GM19438 (cell line): ENCODE data around the gene POGK.
"Not testable (repeated sequence)": the region's sequence is repeated elsewhere in the genome, so short reads cannot be mapped to it uniquely, and the experiment has no call there.

ENCODE experiments used
- ATAC-seq: cut with Tn5 transposase; IDR thresholded peaks from one replicate; pipeline ENCODE4 v1.9.1; 2021; ENCODE audit warnings: low read depth; ENCODE audit not compliant: unreplicated experiment

Gene POGK

GRCh38 chr1:166855558-166855957 lies 16.3 kb downstream of the POGK start:
- no peak for ATAC-seq

- ATAC-seq = no peak
Observed at GRCh38 chr1:166857995-166858394, 18.7 kb downstream of the POGK start.

GRCh38 chr1:166858726-166859419 lies 19.6 kb downstream of the POGK start:
- ATAC-seq = no peak

- ATAC-seq = no peak
Observed at GRCh38 chr1:166859597-166859996, 20.3 kb downstream of the POGK start.

GRCh38 chr1:166865926-166866325 lies 26.7 kb downstream of the POGK start:
- ATAC-seq = no peak

DNA sequence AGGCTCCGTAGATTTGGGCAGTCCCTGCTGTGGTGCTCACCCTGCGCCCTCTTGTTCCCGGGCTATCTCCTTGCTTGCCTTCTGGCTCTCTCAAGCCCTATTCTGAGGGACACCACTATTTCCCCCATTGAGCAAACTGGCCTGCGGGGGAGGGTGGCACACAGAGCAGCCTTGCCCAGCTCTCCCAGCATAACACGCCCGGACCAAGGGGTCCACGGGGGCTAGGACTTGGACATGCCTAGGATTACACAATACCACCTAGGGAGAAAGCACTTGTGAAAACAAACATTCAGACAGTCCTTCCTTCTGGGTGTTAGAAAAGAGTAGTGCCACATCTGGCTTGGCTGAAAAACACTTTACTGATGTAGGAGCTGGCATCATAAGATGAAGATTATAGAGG lies 29.4 kb downstream of the POGK start:
- ATAC-seq = no peak

- no peak for ATAC-seq
Observed at GRCh38 chr1:166869318-166870099, 30.2 kb downstream of the POGK start.

GRCh38 chr1:166870584-166870983 lies 31.3 kb downstream of the POGK start:
- ATAC-seq = no peak

DNA sequence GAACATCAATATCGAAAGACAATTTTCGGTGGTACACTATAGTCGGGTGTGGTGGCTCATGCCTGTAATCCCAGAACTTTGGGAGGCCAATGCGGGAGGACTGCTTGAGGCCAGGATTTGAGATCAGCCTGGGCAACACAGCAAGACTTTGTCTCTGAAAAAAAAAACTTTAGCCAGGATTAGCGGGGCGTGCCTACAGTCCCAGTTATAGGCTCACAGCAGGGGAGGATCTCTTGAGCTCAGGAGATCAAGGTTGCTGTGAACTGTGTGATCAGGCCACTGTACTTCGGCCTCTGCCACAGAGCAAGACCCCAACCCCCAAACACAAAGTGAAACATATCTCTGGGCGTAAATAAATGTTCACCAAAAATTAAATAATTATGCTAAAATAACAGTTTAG lies 35.2 kb downstream of the POGK start:
- no peak for ATAC-seq

DNA sequence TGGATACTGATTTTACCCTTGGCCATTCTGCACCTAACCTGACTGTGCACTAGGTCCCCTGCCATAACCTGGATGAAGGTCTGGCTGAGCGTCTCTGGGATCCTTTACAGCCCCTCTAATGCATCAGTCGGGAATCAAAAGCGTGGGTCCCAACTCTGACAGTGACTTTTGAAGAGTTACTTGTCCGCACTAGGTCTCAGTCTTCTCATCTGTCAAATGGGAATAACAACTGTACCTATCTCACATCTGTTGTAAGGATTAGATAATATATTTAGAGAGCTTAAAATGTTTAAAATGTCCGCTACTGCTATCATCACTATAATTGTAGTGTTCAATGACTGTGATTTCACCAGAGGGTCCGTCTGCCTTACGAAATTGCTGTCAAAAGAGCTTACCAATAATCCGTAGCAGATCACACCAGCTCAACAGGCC lies 36.0 kb downstream of the POGK start:
- no peak for ATAC-seq

DNA sequence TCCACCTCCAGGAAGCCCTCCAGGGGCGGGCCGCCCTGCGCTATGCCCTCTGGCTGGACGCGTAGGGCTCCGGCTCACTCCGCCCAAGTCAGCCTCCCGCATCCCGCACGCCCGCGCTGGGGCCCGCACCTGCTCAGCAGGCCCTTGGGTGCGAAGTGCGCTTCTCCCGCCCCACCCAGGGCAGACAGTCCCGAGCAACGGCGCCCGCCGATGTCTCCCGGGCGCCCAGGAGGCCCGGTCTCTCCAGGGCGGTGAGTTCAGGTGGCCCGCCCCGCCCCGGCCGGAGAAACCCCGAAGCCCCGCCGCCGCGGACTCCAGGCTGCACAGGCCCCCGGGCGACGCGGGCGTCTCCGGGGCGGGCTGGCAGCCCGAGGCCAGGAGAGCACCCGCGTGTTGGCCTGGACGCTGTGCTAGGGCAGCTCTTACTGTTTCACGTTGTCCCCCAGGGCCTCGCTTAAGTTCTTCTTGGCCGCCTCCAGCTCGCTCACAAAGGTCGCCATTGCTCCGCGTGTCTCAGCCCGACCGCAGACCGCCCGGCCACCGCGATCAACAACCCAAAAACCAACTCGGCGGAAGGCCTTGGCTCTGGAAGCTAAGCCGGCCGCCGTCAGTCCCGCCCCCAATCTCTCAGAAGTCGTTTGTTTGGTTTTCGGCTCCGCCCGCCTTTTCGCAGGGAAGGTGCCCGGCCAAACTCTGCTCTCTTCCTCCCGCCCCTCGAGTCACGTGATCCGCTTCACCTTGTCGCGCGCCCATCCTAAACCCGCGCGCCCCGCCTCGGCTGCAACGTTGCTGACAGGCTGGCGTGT lies 36.7 kb downstream of the POGK start, which contains the start of gene TADA1:
Gene TADA1 (minus strand): TSS at position 531 of the 806 bp plus-strand sequence. CDS start 31 bp downstream, at position 500.
- peak; percentile 88 for ATAC-seq

DNA sequence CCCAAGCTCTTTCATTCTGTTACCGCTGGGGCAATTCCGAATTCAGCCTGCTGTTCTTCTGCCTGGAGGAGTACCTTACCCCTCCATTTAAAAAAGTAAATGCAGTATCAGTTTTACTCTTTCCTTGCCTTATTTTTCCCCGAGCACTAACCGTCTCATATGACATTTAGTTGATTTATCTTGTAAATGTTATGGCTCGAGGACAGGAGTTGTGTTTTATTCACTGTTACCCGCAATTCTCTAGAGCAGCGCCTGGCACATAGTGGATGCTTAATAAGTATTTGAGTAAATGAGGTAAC lies 37.2 kb downstream of the POGK start:
- peak; percentile 1 for ATAC-seq

GRCh38 chr1:166878173-166878917 lies 39.1 kb downstream of the POGK start:
- ATAC-seq = not testable (repeated sequence)

DNA sequence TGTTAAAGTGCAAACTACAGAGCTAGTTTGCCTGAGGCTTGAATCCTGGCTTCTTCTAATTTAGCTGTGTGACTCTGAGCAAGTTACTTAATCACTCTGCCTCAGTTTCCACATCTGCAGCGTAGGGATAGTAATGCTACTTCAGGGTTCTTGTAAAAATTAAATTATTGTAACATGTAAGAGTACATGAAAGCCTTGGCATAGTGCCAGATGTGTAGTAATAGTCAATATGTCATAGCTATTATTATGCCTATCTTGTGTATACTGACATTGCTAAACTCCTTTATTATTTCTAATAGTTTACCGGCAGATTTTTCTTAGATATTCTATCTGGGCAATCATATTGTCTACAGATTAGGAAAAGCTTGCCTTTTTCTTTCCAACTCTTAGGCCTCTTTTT lies 43.6 kb downstream of the POGK start:
- no peak for ATAC-seq

DNA sequence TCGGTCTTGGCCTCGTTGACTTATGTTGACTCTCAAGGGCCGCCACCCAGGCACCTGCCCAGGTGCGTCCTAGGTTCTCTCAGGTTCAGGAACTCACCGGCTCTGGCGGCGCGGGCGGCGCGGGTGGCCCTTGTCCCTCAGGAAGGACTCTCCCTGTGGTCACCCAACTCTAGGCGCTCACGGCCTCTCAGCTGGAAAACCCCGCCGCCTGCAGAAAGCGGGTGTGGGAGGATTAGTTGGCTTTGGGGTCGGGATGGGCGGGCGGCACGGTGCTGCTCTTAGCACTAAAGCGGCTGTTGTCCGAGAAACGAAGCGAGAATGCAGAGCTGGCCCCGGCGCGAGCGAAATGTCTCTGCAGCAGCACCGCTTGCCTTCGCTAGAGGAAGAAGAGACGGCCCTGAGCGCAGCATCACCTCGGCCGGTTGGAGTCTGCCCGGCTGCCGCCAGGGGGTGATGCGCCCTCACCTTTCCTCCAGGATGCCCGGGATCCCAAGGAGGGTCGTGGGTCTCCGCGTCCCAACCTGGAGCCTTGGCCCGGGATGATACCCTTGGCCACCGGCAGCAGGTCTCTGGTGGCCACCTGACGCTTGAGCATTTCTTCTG lies 44.9 kb downstream of the POGK start:
- peak; percentile 85 for ATAC-seq

GRCh38 chr1:166884971-166885370 lies 45.7 kb downstream of the POGK start:
- ATAC-seq = no peak

- no peak for ATAC-seq
Observed at GRCh38 chr1:166888373-166889111, 49.3 kb downstream of the POGK start.

DNA sequence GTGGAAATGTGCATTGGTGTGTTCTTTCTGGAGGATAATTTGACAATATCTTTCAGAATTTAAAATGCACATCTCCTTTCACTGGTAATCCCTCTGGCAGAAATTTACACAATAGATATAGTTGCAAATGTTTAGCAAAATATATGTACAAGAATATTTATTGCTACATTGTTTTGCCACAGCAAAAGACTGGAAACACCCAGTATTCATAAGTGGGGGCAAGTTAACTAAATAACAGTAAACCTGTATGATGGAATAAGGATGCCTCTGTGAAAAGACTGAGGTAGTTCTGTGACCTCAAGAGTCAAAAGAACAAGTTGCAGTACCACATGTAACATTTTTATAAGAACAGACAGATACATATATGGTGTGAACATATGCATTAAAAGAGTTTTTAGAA lies 50.5 kb downstream of the POGK start:
- ATAC-seq = no peak

GRCh38 chr1:166895766-166896165 lies 56.5 kb downstream of the POGK start:
- no peak for ATAC-seq

DNA sequence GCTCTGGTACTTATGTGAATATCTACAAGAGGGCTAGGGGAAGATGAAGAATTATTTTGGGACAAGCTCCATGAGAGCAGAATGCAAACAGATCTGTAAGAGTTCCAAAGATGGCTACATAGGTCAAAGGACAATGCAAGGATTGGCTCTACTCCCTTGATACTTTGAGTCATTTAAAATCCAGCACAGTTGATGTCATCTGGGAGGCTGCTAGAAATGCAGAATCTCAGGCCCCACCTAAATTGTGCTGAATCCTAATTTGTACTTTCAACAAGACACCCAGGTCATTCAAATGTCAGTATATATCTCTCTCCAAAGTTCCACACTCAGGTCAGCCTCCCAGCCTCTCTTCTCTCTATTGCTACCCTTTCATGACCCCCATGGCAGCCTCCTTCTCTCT lies 60.5 kb downstream of the POGK start:
- no peak for ATAC-seq
